GM18873 (cell line): ENCODE results near the gene UNC13D.

Experiments used
- ATAC-seq: cut with Tn5 transposase; IDR thresholded peaks from one replicate; pipeline ENCODE4 v1.9.1; 2021; ENCODE audit warnings: mild to moderate bottlenecking, moderate library complexity, moderate number of reproducible peaks; ENCODE audit not compliant: unreplicated experiment, low FRiP score

The UNC13D gene

GRCh38 chr17:75808905-75809621 is 35.1 kb downstream of the UNC13D start:
- no peak for ATAC-seq

GRCh38 chr17:75808549-75808904 is 35.7 kb downstream of the UNC13D start:
- ATAC-seq: no peak

GRCh38 chr17:75807861-75808260 is 36.3 kb downstream of the UNC13D start:
- ATAC-seq: no peak

- no peak for ATAC-seq
Observed at GRCh38 chr17:75806822-75807500, 37.2 kb downstream of the UNC13D start.

GRCh38 chr17:75803883-75804282 is 40.3 kb downstream of the UNC13D start:
- no peak for ATAC-seq

- ATAC-seq: no peak
Observed at GRCh38 chr17:75799402-75799801, 44.8 kb downstream of the UNC13D start.

GRCh38 chr17:75795820-75796607 is 48.2 kb downstream of the UNC13D start:
- ATAC-seq: no peak

GRCh38 chr17:75793460-75793859 is 50.7 kb downstream of the UNC13D start:
- ATAC-seq: no peak

- ATAC-seq: no peak
Observed at GRCh38 chr17:75791254-75791653, 53.0 kb downstream of the UNC13D start.

GRCh38 chr17:75785016-75785890 is 59.0 kb downstream of the UNC13D start:
- ATAC-seq: peak; percentile 38

- ATAC-seq: peak; percentile 58
Observed at GRCh38 chr17:75784473-75785015, 59.7 kb downstream of the UNC13D start, which contains the start of gene UNK. Gene UNK (plus strand): TSS chr17:75784806. CDS start chr17:75784881, 75 bp downstream.

GRCh38 chr17:75783803-75784472 is 60.3 kb downstream of the UNC13D start:
- no peak for ATAC-seq

- no peak for ATAC-seq
Observed at GRCh38 chr17:75783069-75783783, 61.0 kb downstream of the UNC13D start.

- no peak for ATAC-seq
Observed at GRCh38 chr17:75779987-75780889, 64.0 kb downstream of the UNC13D start.

GRCh38 chr17:75779250-75779986 is 64.8 kb downstream of the UNC13D start:
- ATAC-seq: peak; percentile 67

- peak; percentile 1 for ATAC-seq
Observed at GRCh38 chr17:75778861-75779249, 65.3 kb downstream of the UNC13D start.
